ENCODE data around the gene TTC3.

Gene TTC3

DNA sequence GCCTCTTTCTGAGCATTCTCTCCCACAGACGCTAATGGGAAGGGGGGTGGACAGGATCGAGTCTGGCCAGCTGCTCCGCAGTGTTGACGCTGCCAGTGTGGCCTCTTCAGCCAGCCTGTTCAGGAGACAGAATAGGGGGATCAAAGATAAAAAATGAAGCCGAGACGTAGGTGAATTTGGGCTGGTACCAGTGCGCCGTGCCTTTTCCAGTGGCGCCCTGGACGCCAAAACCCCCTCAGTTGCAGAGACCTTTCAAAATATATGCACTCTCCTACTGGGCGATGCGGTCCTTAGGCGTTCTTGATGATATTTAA is 1.1 kb downstream of the TTC3 start:
- Histone ChIP-seq H3K36me3 (ENCODE audit: insufficient read depth, low read length) (peaks cover 7% of the 10 kb centered on the region; the same call in 1 of the 2 replicates), H3K4me2 (ENCODE audit: insufficient read depth, low read length) (peak overlapping the region; percentile 95), H3K9me3 (ENCODE audit: insufficient read depth, low read length, severe bottlenecking) (no peaks in the 10 kb centered on the region), H3K4me3 (ENCODE audit: low read depth in 1 of 2, low read length in 2 of 2) (peak overlapping the region; percentile 57 to 81), H3K27me3 (ENCODE audit: insufficient read depth, low read length, poor library complexity) (no peaks in the 10 kb centered on the region), H2AFZ (ENCODE audit: low read depth, low read length) (peak overlapping the region; percentile 91), H3K4me1 (ENCODE audit: insufficient read depth, low read length) (peaks cover 47% of the 10 kb centered on the region), H3K79me2 (ENCODE audit: insufficient read depth, low read length) (peaks cover 76% of the 10 kb centered on the region), H3K9ac (ENCODE audit: low read depth, low read length) (peak overlapping the region; percentile 93), H4K20me1 (ENCODE audit: insufficient read depth, low read length) (peaks cover 24% of the 10 kb centered on the region; the same call in 1 of the 2 replicates), H3K27ac (ENCODE audit: low read length) (peak overlapping the region; percentile 81)
- peak; percentile 0; the same call in 1 of the 3 replicates for ATAC-seq (ENCODE audit: insufficient read depth, low read depth)
- TF ChIP-seq EZH2 (IDR thresholded peaks at IDR 0.05; ENCODE audit: borderline replicate concordance, low read depth, low read length, severe bottlenecking), result no peak
- TF ChIP-seq, protein P1, sequence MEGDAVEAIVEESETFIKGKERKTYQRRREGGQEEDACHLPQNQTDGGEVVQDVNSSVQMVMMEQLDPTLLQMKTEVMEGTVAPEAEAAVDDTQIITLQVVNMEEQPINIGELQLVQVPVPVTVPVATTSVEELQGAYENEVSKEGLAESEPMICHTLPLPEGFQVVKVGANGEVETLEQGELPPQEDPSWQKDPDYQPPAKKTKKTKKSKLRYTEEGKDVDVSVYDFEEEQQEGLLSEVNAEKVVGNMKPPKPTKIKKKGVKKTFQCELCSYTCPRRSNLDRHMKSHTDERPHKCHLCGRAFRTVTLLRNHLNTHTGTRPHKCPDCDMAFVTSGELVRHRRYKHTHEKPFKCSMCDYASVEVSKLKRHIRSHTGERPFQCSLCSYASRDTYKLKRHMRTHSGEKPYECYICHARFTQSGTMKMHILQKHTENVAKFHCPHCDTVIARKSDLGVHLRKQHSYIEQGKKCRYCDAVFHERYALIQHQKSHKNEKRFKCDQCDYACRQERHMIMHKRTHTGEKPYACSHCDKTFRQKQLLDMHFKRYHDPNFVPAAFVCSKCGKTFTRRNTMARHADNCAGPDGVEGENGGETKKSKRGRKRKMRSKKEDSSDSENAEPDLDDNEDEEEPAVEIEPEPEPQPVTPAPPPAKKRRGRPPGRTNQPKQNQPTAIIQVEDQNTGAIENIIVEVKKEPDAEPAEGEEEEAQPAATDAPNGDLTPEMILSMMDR (IDR thresholded peaks at IDR 0.05; ENCODE audit: borderline replicate concordance, extremely low read depth, low read length, poor library complexity, severe bottlenecking), result no peak
- DNase-seq, result no peak

DNA sequence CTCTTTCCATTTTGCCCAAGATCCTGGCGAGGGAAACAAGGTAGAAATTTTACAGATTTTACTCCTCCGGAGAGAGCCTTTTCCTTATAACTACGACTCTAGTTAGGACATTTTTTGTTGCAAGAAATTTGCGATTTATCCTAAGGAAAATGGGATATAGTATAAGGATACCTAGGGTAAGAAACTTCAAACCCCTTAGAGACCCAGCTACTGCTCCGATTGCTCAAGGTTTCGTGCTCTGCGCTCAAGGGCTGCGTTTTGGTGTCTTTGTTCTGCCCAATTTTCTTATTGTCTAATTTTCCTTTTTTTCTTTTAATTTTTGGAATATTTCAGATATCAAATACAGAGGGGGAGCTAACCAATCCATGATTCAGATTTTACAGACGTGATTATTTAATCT is 1.5 kb downstream of the TTC3 start:
- H3K9ac ChIP-seq (ENCODE audit: low read depth, low read length), result peak overlapping the region; percentile 93
- H3K36me3 ChIP-seq (ENCODE audit: insufficient read depth, low read length), result peaks cover 7% of the 10 kb centered on the region; the same call in 1 of the 2 replicates
- no peak for ATAC-seq (ENCODE audit: insufficient read depth, low read depth)
- peak overlapping the region; percentile 95 for H3K4me2 ChIP-seq (ENCODE audit: insufficient read depth, low read length)
- H3K4me1 ChIP-seq (ENCODE audit: insufficient read depth, low read length), result peaks cover 47% of the 10 kb centered on the region
- peak overlapping the region; percentile 91 for H2AFZ ChIP-seq (ENCODE audit: low read depth, low read length)
- no peak for TF ChIP-seq EZH2 (IDR thresholded peaks at IDR 0.05; ENCODE audit: borderline replicate concordance, low read depth, low read length, severe bottlenecking)
- TF ChIP-seq, protein P1 (IDR thresholded peaks at IDR 0.05; ENCODE audit: borderline replicate concordance, extremely low read depth, low read length, poor library complexity, severe bottlenecking), result no peak
- H3K9me3 ChIP-seq (ENCODE audit: insufficient read depth, low read length, severe bottlenecking), result no peaks in the 10 kb centered on the region
- peaks cover 80% of the 10 kb centered on the region for H3K79me2 ChIP-seq (ENCODE audit: insufficient read depth, low read length)
- peak overlapping the region; percentile 81 for H3K27ac ChIP-seq (ENCODE audit: low read length)
- DNase-seq, result no peak
- peak overlapping the region; percentile 57 to 81; a peak in 3 of 4 replicates for H3K4me3 ChIP-seq (ENCODE audit: low read depth in 1 of 2, low read length in 2 of 2)
- H4K20me1 ChIP-seq (ENCODE audit: insufficient read depth, low read length), result peaks cover 24% of the 10 kb centered on the region; the same call in 1 of the 2 replicates
- H3K27me3 ChIP-seq (ENCODE audit: insufficient read depth, low read length, poor library complexity), result no peaks in the 10 kb centered on the region

DNA sequence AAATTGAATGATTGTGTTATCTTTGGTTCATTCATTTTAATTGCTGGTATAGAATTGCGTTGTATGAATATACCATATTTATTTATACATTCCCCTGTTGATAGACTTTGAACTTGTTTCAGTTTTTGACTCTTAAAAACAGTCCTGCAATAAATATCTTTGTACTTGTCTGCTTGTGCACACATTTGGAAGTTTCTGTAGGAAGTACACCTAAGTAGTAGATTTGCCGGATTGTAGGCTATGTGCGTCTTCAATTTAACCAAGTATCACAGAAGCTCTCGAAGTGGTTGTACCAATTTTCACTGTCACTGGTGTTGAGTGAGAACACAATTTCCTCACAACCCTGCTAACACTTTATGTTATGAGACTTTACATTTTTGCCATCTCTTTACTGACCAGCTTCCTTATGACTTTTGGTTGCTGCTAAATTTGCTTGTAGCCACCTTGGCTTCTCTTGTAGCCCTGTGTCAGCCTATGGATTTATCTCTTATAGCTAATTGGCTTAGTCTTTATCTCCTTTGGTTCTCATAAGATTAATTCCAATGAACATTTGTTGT is 2.2 kb downstream of the TTC3 start:
- no peaks in the 10 kb centered on the region for H3K9me3 ChIP-seq (ENCODE audit: insufficient read depth, low read length, severe bottlenecking)
- DNase-seq (no peak), ATAC-seq (ENCODE audit: insufficient read depth, low read depth) (no peak)
- no peaks in the 10 kb centered on the region for H3K27me3 ChIP-seq (ENCODE audit: insufficient read depth, low read length, poor library complexity)
- peak overlapping the region; percentile 95; the same call in 1 of the 2 replicates for H3K4me2 ChIP-seq (ENCODE audit: insufficient read depth, low read length)
- H3K79me2 ChIP-seq (ENCODE audit: insufficient read depth, low read length), result peaks cover 87% of the 10 kb centered on the region
- no peak overlapping the region for H3K27ac ChIP-seq (ENCODE audit: low read length)
- peaks cover 1% of the 10 kb centered on the region; the same call in 1 of the 2 replicates for H3K36me3 ChIP-seq (ENCODE audit: insufficient read depth, low read length)
- peaks cover 42% of the 10 kb centered on the region for H3K4me1 ChIP-seq (ENCODE audit: insufficient read depth, low read length)
- peaks cover 24% of the 10 kb centered on the region; the same call in 1 of the 2 replicates for H4K20me1 ChIP-seq (ENCODE audit: insufficient read depth, low read length)
- no peak overlapping the region for H2AFZ ChIP-seq (ENCODE audit: low read depth, low read length)
- H3K4me3 ChIP-seq (ENCODE audit: low read depth in 1 of 2, low read length in 2 of 2), result peak overlapping the region in 1 of 2 experiments; percentile 11; a peak in 1 of 4 replicates
- no peak for TF ChIP-seq EZH2 (IDR thresholded peaks at IDR 0.05; ENCODE audit: borderline replicate concordance, low read depth, low read length, severe bottlenecking)
- TF ChIP-seq, protein P1 (IDR thresholded peaks at IDR 0.05; ENCODE audit: borderline replicate concordance, extremely low read depth, low read length, poor library complexity, severe bottlenecking), result no peak
- peak overlapping the region; percentile 93 for H3K9ac ChIP-seq (ENCODE audit: low read depth, low read length)

All from DND-41 (cell line).